ENCODE results near the gene EXOC6. TPM values are rescaled to one million over a fixed set of nuclear protein-coding genes. Genes with fewer than 3 reads are reported as not detected.
"Not testable (repeated sequence)": the region's sequence is repeated elsewhere in the genome, so short reads cannot be mapped to it uniquely, and the experiment has no call there.

The EXOC6 gene
- total RNA-seq, 1 donor from 2014 or later = 37.6 TPM

DNA sequence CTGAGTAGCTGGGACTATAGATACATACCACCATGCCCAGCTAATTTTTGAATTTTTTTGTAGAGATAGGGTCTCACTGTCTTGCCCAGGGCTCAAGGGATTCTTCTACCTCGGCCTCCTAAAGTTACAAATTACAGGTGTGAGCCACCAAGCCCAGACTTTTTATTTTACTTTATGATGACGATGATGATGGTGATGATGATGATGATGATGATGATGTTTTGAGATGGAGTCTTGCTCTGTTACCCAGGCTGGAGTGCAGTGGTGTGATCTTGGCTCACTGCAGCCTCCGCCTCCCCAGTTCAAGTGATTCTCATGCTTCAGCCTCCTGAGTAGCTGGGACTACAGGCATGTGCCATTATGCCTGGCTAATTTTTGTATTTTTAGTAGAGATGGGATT lies 252.8 kb downstream of the EXOC6 start:
- not testable (repeated sequence) for DNase-seq (ENCODE audit: extremely low read depth, low read depth, low spot score)

GRCh38 chr10:93103953-93104352 lies 255.6 kb downstream of the EXOC6 start:
- no peak for DNase-seq (ENCODE audit: extremely low read depth, low read depth, low spot score)

GRCh38 chr10:93106631-93107072 lies 258.3 kb downstream of the EXOC6 start:
- DNase-seq (ENCODE audit: extremely low read depth, low read depth, low spot score) = no peak

Other genes with a start within 250 kb of the EXOC6 start
- gene HHEX, start 158.6 kb upstream of the EXOC6 start, total RNA-seq = 46.6 and 76.5 TPM in 2 replicates
- gene CYP26C1, start 212.3 kb downstream of the EXOC6 start, total RNA-seq = 0.05 and 1.1 TPM in 2 replicates
- not detected in 2 replicates for gene CYP26A1, start 225.4 kb downstream of the EXOC6 start, total RNA-seq